ENCODE measurements around the gene INSC.

The INSC gene

DNA sequence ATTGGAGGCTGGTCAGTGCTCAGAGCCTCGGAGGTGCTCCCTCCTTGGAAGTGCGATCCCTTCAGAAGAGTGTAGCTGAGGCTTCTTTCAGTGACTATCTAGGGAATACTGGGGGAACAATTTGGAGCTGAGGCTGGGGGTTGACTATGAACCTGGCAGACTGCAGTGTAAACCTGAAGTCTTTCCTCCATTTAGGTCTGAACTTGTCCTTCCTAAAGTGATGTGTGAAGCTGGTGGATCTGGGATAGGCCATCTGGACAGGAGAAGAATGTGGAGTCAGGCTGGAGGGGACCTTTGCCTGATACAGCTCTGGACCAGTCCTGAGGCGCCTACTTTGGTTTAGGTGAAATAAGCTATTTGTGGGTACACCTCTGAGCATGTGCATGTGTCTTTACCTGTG is 3.5 kb upstream of the INSC start:
- no peak for DNase-seq

- no peak for DNase-seq
Measured at GRCh38 chr11:15112131-15112541, 2.6 kb upstream of the INSC start.

- DNase-seq, result no peak
Measured at GRCh38 chr11:15113381-15113780, 1.3 kb upstream of the INSC start.

- no peak for DNase-seq
Measured at GRCh38 chr11:15115686-15116085, 963 bp downstream of the INSC start.

DNA sequence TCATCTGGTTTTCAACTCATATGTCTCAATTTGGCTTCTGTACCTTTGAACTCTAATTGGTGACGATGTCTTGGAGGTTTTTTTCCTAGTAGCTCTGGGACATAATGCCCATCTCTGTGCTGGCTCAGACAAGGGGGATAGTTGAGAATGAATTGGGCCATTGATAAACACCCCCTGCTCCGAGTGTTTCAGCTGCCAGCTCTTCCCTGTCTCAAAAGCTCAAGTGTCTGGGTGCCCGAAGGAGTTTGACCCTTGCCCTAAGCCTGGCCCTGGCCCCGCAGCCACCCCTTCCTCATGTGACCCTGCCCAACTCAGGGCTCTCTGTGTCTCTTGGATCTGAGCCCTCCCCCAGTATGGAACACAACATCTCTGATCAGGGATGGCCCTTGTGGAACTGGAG is 3.0 kb downstream of the INSC start:
- no peak for DNase-seq

- no peak for DNase-seq
Measured at GRCh38 chr11:15118431-15118830, 3.7 kb downstream of the INSC start.

GRCh38 chr11:15119352-15119751 is 4.6 kb downstream of the INSC start:
- DNase-seq, result no peak

- DNase-seq, result no peak
Measured at GRCh38 chr11:15119826-15120225, 5.1 kb downstream of the INSC start.

DNA sequence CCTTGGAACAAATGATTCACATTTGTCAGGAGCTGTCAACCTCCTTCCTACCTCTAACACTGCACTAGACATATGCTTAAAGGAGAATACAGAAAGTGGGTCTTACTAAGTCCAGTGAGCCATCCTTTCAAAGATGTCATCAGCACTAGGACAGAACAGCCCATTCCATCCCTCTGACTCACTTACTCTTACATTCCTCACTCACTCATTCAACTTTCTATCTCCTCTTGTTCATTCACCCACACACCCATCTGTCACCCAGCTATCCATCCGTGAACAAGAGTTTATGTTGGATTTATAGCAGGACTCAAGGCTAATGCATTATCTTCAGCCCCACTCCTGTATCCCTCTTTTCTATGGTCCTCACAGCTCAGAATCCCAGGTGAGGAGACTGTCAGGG is 9.1 kb downstream of the INSC start:
- DNase-seq, result no peak

GRCh38 chr11:15124528-15124927 is 9.8 kb downstream of the INSC start:
- DNase-seq, result no peak

DNA sequence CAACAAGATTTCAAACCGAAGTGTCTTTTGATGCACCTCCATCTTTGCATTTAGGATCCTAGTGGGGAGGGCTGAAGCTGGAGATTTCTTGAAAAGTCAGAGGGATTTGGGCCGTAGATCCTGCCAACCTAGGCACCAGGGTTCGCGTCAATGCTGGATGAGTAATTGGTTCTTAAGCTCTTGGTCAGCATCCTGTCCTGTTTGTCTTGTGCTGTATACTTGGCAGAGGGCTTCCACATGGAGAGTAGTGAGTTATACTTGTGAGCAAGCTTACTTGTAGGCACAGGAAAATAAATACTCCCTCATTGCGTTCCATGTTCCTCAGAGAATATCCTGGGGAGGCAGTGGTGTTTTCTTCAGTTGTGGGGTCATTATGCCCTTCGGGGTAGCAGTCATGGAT is 12.6 kb downstream of the INSC start:
- no peak for DNase-seq

DNA sequence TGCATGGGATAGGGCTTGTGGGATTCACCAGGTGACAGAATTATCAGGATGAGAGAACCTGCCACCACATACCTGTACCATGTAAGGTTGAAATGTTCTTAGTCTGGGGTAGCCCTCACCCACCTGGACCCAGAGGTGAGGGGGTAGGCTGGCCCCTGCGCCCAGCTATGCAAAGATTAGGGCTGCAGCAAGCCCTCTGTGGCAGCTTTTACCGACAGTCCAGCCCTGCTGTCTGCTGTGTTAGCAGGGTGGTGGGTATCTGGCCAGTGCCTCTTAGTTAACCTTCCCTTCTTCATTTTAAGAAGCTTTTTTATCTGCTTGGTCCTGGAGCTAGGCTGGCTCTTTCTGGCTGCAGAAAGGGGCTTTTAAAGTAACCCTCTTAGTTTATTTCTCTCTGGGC is 13.9 kb downstream of the INSC start:
- no peak for DNase-seq

DNA sequence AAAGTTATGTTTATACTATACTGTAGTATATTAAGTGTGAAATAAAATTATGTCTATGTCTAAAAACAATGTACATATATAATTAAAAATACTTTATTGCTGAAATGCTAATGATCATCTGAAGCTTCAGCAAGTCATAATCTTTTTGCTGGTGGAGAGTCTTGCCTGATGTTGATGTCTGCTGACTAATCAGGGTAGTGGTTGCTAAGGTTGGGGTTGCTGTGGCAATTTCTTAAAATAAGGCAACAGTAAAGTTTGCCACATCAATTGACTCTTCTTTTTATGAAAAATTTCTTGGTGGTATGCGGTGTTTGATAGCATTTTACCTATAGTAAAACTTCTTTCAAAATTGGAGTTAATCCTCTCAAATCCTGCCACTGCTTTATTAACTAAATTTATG is 21.4 kb downstream of the INSC start:
- no peak for DNase-seq

- DNase-seq, result no peak
Measured at GRCh38 chr11:15139096-15139770, 24.5 kb downstream of the INSC start.

DNA sequence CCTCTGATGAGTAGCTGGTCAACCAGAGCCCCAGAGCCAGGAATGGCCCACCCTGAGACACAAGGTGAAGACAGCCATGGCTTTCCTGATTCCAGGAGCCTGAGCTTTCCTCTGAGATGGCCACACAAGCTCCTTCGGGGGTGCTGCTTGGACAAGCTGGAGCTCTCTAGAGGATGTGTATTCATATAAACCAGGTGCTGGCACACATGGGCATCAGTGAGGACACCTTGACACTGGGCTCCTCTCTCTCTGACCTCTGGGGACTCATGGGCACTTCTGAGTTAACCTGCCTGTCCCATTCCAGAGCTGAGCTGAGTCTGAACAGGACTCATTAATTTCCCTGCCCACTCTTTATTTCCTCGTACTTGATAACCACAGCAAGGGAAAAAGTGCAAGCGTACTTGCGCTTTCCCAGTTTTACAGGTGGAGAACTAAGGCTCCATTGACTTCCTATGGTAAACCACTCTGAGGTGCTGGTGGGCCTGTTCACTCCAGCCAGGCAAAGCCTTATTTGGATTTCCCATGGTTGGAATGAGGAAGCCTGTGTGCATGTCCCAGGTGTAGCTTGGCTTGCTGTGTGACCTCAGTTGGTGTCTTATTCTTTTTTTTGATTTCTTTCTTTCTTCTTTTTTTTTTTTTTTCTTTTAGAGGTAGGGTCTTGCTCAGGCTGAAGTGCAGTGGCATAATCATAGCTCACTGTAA is 25.4 kb downstream of the INSC start:
- DNase-seq, result no peak

- DNase-seq, result no peak
Measured at GRCh38 chr11:15141381-15141780, 26.7 kb downstream of the INSC start.

DNA sequence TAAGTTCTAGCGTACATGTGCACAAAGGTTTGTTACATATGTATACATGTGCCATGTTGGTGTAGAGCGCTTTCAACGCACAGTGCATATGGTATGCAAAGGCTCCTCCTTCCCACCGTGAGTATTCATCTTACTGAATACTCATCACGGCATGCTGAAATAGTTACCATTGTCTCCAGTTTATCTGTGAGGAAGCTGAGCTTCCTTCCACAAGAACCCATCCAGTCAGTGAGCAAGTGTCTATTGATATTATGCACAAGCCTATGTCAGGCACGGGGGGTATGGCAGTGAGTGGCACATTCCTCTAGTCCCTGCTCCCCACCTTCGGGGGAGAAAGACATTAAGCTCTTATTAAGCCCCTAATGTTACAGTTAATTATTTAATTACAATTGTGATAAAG is 28.1 kb downstream of the INSC start:
- no peak for DNase-seq

DNA sequence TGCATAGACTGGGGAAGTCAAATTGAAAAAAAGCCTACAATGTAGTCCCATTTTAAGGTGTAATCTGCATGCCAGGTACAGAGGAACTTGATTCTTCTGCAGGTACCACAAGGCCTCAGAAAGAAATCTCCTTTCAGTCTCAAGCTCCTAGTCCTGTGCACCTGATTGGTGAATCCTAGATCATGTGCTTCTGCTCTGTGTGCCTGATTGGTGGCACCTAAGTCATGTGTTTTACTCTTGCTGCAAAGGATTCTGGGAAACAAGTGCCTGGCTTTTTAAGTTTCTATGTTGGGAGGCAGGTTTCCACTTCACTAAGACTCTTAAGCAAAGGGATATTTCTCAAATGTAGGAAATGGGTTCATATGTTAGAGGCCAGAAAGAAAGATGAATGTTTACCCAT is 29.1 kb downstream of the INSC start:
- DNase-seq, result no peak

DNA sequence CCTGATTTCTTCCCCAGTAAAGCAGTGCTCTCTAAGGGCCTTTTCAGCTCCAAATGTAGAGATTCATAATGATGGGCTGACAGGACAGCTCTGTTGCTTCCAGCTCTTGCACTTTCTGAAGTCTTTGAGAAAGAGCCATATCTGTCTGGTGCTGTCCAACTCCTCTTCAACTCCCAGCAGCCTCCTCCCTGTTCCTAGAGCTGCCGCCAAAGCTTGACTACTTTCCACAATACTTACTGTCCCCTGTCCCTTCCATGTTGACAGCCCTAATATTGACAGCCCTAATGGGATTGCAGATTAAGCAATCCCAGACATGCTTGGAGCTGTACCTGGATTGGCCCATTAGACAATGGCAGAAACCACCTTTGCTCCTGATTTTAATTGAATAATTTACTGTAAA is 29.6 kb downstream of the INSC start:
- no peak for DNase-seq

GRCh38 chr11:15145151-15145550 is 30.4 kb downstream of the INSC start:
- DNase-seq, result no peak

GRCh38 chr11:15145615-15146014 is 30.9 kb downstream of the INSC start:
- no peak for DNase-seq

GRCh38 chr11:15146271-15147003 is 31.7 kb downstream of the INSC start:
- no peak for DNase-seq

- no peak for DNase-seq
Measured at GRCh38 chr11:15148169-15148568, 33.4 kb downstream of the INSC start.

DNA sequence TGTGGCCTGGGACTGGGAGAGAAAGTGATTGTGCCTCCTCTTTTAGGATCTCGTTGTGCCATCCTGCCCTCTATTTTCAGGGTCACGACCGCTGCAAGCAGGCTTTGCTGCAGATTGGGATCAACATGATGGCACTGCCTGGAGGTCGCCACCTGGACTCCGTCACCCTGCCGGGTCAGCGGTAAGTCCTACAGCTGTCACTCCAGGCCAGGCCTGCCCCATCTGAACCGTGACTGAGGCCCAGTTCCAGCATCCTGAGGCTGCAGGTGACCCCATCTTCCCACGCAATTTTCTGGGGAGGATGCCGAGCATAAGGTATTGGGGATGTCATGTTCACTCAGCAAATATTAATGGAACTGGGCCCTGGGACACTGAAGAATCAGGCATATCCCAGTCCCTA is 34.3 kb downstream of the INSC start:
- no peak for DNase-seq
